HG03039 (cell line): ENCODE results near the gene FBXL20.
"Not testable (repeated sequence)": the region's sequence is repeated elsewhere in the genome, so short reads cannot be mapped to it uniquely, and the experiment has no call there.

Source experiments
- ATAC-seq: cut with Tn5 transposase; IDR thresholded peaks from one replicate; pipeline ENCODE4 v1.9.1; 2021; ENCODE audit warnings: mild to moderate bottlenecking, moderate library complexity; ENCODE audit not compliant: unreplicated experiment

The FBXL20 gene

GRCh38 chr17:39261286-39261685 is 140.1 kb downstream of the FBXL20 start:
- ATAC-seq = no peak

- ATAC-seq = no peak
Observed at GRCh38 chr17:39252788-39253460, 148.5 kb downstream of the FBXL20 start.

- ATAC-seq = no peak
Observed at GRCh38 chr17:39251997-39252396, 149.4 kb downstream of the FBXL20 start.

GRCh38 chr17:39250076-39250475 is 151.3 kb downstream of the FBXL20 start:
- ATAC-seq = not testable (repeated sequence)

DNA sequence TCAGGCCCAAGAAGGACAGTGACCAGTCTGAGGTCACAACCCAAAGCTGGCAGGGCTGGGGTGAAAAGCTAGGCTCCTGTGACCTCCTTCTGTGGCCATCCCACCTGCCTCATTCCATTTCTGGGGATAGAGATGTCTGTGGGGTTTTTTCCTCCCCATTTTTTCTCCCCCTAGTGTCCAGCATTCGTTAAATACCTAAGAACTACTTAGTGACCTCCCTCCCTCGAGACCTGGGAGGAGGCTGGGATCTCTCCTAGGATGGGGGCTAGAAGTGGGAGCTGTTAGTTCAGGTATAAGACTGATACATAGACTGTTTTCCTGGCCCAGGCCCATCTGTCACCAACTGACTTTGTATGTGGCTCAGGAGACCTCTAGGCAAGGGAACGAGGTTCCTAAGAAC is 155.2 kb downstream of the FBXL20 start:
- ATAC-seq = no peak

- peak; percentile 62 for ATAC-seq
Observed at GRCh38 chr17:39244600-39245570, 156.5 kb downstream of the FBXL20 start.

GRCh38 chr17:39244016-39244599 is 157.3 kb downstream of the FBXL20 start:
- no peak for ATAC-seq

- ATAC-seq = no peak
Observed at GRCh38 chr17:39243155-39243554, 158.3 kb downstream of the FBXL20 start.

DNA sequence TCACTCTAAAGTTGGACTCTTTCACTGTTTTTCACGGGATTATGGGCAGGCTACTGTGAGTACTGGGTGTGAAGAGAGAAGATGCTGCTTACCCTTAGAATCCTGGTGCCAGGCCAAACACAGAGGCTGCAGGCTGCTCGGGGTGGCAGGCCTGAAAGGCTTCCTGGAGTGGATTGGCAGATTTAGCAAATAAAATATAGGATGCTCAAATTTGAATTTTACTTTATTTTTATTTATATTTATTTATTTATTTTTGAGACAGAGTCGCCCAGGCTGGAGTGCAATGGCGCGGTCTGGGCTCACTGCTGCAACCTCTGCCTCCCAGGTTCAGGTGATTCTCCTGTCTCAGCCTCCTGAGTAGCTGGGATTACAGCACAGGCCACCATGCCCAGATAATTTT is 160.8 kb downstream of the FBXL20 start:
- no peak for ATAC-seq

GRCh38 chr17:39239640-39240314 is 161.6 kb downstream of the FBXL20 start:
- no peak for ATAC-seq

GRCh38 chr17:39238311-39238972 is 163.0 kb downstream of the FBXL20 start:
- ATAC-seq = no peak

- ATAC-seq = no peak
Observed at GRCh38 chr17:39237586-39237985, 163.8 kb downstream of the FBXL20 start.

GRCh38 chr17:39236981-39237441 is 164.4 kb downstream of the FBXL20 start:
- ATAC-seq = no peak

- no peak for ATAC-seq
Observed at GRCh38 chr17:39236450-39236927, 164.9 kb downstream of the FBXL20 start.

DNA sequence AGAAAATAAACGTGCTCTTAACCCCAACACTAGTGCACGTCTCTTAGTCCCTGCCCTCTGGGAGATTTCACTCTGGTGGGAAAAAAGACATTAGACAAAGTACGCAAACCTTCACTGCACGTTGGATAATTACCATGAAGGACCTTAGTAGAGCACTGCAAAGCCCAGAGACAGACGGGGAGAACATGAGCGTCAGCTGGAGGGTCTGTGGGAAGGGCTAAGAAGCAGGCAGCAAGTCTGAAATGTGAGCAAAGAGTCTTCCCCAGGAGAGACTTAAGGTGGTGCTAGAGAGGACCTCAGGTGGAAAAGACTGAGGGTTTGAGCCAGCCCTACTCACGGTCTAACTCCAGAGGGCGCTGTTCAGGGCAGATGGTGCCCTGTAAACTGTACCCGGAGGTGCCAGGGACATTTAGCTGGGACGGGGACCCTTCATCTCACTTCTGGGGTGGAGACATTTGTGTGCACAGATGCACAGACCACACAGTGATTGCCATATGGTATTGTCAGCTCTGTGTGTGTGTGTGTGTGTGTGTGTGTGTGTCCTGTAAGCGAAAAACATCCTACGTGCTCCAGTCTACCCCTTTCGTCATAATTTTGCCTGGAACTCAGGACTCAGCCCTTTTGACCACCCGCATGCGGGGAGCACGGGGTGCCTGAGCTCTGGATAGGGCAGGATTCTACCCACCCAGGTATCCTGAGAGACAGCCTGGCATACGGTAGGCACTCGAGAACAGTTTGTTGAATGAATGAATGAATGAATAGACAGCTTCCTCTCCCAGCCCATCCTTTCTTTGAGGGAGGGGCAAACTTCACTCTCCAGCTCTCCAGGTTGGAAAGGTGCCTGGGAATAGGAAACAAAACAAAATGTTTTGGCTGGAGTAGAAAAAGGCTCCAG is 165.6 kb downstream of the FBXL20 start:
- ATAC-seq = no peak

DNA sequence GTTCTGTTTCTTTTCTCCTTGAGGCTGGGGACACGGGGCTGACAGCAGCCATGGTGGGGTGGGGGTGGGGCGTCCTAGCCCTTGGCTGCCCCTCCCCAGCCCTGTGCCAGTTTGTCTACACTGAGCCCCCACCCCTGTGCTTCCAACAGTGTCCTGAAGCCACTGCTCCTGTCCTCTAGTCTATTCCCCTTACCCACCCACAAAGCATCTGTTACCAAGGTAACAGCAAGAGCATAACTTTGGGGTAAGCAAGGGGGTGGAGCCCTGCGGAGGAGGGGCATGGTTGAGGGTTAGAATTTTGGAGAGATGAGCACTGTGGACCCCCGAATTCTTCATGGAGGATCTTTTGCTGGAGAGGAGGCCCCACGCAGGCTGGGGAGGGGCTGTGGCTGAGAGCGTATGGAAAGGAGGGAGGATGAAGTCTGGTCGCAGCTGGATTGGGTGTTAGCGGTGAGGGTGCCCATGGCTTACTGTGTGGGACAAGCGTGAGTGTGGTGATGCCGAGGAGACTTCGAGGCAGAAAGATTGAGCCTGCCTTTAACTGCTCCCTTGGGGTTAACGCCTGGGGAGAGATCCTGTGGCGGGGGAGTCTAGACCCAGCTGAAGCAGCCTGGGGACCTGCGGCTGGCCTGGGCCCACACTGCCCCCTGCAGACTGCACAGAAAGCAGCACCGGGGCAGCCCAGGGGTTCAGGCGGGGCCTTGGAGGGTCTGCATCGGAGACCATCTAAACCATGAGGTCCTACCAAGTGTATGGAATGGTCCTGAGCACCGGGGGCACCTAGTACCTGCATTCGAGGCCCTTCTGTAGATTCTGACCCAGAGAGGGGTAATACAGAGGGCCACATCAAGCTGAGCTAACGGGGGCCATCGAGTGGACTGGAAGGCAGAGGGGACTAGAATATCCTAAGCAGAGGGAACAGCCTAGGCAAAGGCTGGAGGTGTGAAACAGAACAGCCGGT is 169.6 kb downstream of the FBXL20 start:
- no peak for ATAC-seq

- no peak for ATAC-seq
Observed at GRCh38 chr17:39231091-39231561, 170.3 kb downstream of the FBXL20 start.

GRCh38 chr17:39230361-39230760 is 171.1 kb downstream of the FBXL20 start:
- ATAC-seq = no peak
